Right lobe of liver (tissue), 6 donors: ENCODE data around the gene NFKB1. TPM values are rescaled to one million over a fixed set of nuclear protein-coding genes. Genes with fewer than 3 reads are reported as not detected.

Source experiments
- ATAC-seq, 4 donors: fragments of 200-7000 bp; cut with Tn5 transposase; one replicate each; pipeline ENCODE4 v1.9.1; 2020; ENCODE audit warnings: mild to moderate bottlenecking in 4 of 4, moderate library complexity in 4 of 4
- DNase-seq, 3 donors: peaks; one replicate each; pipeline ENCODE4 v3.0.0-alpha.2; 2020
- H3K27ac ChIP-seq, 3 donors: fragments of 200-600 bp; one replicate each; pipeline ENCODE4 v1.8.0; 2022
- H3K27me3 ChIP-seq, 2 donors: fragments of 200-600 bp; one replicate each; pipeline ENCODE4 v1.8.0; 2022
- H3K36me3 ChIP-seq, 4 donors: fragments of 200-600 bp; sonication (generic) in 1 of 4; one replicate each; pipeline versions ENCODE4 v1.5.1 to v1.8.0; 2017 to 2022; ENCODE audit warnings: control low read depth in 1 of 4
- H3K4me1 ChIP-seq, 4 donors: fragments of 200-600 bp; sonication (generic) in 1 of 4; one replicate each; pipeline versions ENCODE4 v1.5.1 to v1.8.0; 2017 to 2022; ENCODE audit warnings: control low read depth in 1 of 4
- H3K4me3 ChIP-seq, 3 donors: fragments of 200-600 bp; one replicate each; pipeline ENCODE4 v1.8.0; 2022
- H3K9me3 ChIP-seq, 4 donors: fragments of 200-600 bp; sonication (generic) in 1 of 4; one replicate each; pipeline versions ENCODE4 v1.5.1 to v1.8.0; 2017 to 2022; ENCODE audit warnings: control low read depth in 1 of 4
- CTCF ChIP-seq, 4 donors: fragments of 200-600 bp in 3 of 4; fragments of 450-650 bp in 1 of 4; IDR thresholded peaks; one replicate each; pipeline versions ENCODE4 v1.5.1 to v1.8.0; 2016 to 2022; ENCODE audit warnings: antibody characterized with exemption in 4 of 4, mild to moderate bottlenecking in 2 of 4
- POLR2A ChIP-seq: fragments of 450-650 bp; IDR thresholded peaks from one replicate; pipeline ENCODE4 v1.6.1; 2017; ENCODE audit warnings: antibody characterized with exemption, mild to moderate bottlenecking
- WGBS: methylation state at CpG from one replicate; pipeline ENCODE4 v1.1.6; 2018; ENCODE audit warnings: low coverage, low lambda C conversion rate; ENCODE audit not compliant: insufficient coverage; ENCODE audit errors: missing lambda C conversion rate; 5-methylcytosine and 5-hydroxymethylcytosine counted together
- intact Hi-C, 2 donors: fragments of 100-400 bp; cut with DNase I; formaldehyde crosslinking; loops; one replicate each; pipeline versions ENCODE4 v1.11.2 to v1.14.1; 2022
- total RNA-seq, 6 experiments: library from RNA; depleted of rRNA in 2 of 6; stranded (reverse); fragments of >200 nt in 2 of 6; fragmentation: NEBNext Ultra II Directional in 3 of 6; extraction: Animal tissue kit (Norgen Biotek cat#: 25700) in 3 of 6; gene quantifications; one replicate each; pipeline versions ENCODE4 v1.1.0 to v1.2.4, GENCODE V29; 2016 to 2023
- donor health status: DM: no; HTN: yes; CAD: no.
- donor health status: DM: no; HTN: no; CAD: no.
- donor health status: DM: no; HTN: no; CAD: no.
- donor health status: DM: no; HTN: yes; CAD: no.
- donor health status: DM: no; HTN: yes; CAD: no.

The NFKB1 gene
- total RNA-seq, 6 experiments from 2014 or later = 13.8 to 48.6 (median 17.5) TPM

DNA sequence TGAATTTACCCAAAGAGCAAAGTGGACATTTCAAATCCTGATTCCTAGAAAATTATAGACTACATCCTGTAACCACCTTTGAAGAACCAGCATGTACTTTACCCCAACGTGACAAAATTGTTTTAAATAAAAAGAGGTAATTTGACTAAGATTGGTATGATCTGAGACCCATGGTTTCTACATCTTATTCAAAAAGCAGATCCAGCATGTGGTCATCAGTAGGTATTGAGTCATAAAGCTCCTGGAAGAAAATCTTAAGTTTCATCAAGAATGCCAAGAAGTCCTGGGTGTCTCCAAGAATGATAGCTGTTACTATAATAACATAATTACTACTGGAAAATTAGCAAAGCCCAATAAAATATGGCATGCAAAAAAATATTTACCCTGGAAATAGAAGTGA is 61.8 kb downstream of the NFKB1 start:
- peaks cover 0 to 2% (median 0%) of the 10 kb centered on the region in 4 donors for H3K36me3 ChIP-seq
- no peak overlapping the region for H3K27ac ChIP-seq
- no peak for DNase-seq
- WGBS = 59% methylated on average over 1 of the region's 1 CpG
- no peak for ATAC-seq
- peaks cover 0 to 12% (median 3%) of the 10 kb centered on the region in 4 donors for H3K4me1 ChIP-seq
- TF ChIP-seq POLR2A = no peak
- TF ChIP-seq CTCF (IDR thresholded peaks at IDR 0.05) = no peak
- no peaks in the 10 kb centered on the region for H3K9me3 ChIP-seq
- H3K4me3 ChIP-seq = no peak overlapping the region
- no peaks in the 10 kb centered on the region for H3K27me3 ChIP-seq
- intact Hi-C loops = no loop called here

- no peaks in the 10 kb centered on the region for H3K9me3 ChIP-seq
- TF ChIP-seq POLR2A = no peak
- TF ChIP-seq CTCF (IDR thresholded peaks at IDR 0.05) = no peak
- no peak for DNase-seq
- ATAC-seq = peak in 1 of 4 donors; percentile 22
- WGBS = 72% methylated on average over 4 of the region's 4 CpGs
- H3K4me3 ChIP-seq = no peak overlapping the region
- no peak overlapping the region for H3K27ac ChIP-seq
- peaks cover 0 to 2% (median 0%) of the 10 kb centered on the region in 4 donors for H3K36me3 ChIP-seq
- intact Hi-C loops = no loop called here
- H3K4me1 ChIP-seq = peaks cover 0 to 12% (median 4%) of the 10 kb centered on the region in 4 donors
- H3K27me3 ChIP-seq = no peaks in the 10 kb centered on the region
Observed at GRCh38 chr4:102564399-102565059, 63.4 kb downstream of the NFKB1 start.

DNA sequence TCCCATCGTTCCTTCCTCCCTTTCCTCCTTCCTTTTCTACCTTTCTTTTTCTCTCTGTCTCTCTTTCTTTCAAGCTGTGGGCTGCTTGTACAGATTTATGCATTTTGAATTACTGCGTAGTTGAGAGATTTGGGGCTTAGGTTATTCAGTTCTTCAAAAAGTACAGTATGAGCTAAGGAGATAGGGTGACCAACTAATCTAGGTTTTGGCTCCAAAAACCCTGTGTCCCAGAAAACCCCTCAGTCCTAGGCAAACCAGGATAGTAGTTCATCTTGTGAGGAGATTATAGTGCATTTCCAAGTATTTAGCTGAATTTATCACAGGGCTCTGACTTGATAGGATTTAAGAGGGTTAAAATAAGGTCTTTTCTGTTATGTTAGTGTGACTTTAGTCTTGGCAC is 64.5 kb downstream of the NFKB1 start:
- no peak for TF ChIP-seq CTCF (IDR thresholded peaks at IDR 0.05)
- no peak for TF ChIP-seq POLR2A
- no peaks in the 10 kb centered on the region for H3K27me3 ChIP-seq
- intact Hi-C loops = no loop called here
- H3K36me3 ChIP-seq = peaks cover 0 to 2% (median 0%) of the 10 kb centered on the region in 4 donors
- no peak for ATAC-seq
- H3K9me3 ChIP-seq = no peaks in the 10 kb centered on the region
- no peak for DNase-seq
- peaks cover 0 to 2% (median 2%) of the 10 kb centered on the region in 4 donors for H3K4me1 ChIP-seq
- H3K27ac ChIP-seq = no peak overlapping the region
- 27% methylated on average over 2 of the region's 2 CpGs for WGBS
- no peak overlapping the region for H3K4me3 ChIP-seq

DNA sequence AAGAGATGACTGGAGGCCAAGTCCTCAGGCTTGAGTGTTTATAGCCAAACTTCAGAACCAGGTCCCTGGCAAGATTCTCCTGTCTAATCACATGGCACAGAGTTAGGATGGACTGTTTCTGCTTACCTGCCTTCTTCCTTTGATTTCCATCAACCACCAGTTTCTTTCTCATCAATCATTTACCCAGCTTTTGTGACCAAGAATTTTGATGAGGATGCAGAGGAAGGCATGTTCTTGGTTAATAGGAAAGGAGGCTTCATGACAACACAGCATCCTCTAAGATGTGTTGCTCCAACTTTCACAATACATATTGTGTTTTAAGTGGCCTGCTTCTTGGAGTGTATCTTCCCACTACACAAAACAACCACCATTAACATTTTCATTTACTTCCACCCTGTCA is 65.3 kb downstream of the NFKB1 start:
- Histone ChIP-seq H3K27ac (no peak overlapping the region), H3K9me3 (no peaks in the 10 kb centered on the region), H3K4me3 (no peak overlapping the region), H3K4me1 (peaks cover 0 to 2% (median 0%) of the 10 kb centered on the region in 4 donors), H3K27me3 (no peaks in the 10 kb centered on the region), H3K36me3 (peaks cover 0 to 2% (median 0%) of the 10 kb centered on the region in 4 donors)
- DNase-seq = no peak
- peak in 1 of 4 donors; percentile 21 for ATAC-seq
- intact Hi-C loops = no loop called here
- TF ChIP-seq POLR2A (no peak), CTCF (IDR thresholded peaks at IDR 0.05) (no peak)
